Astrocyte (in vitro differentiated cells and primary cell): Measurements from ENCODE around the gene TAOK2. TPM values are rescaled to one million over a fixed set of nuclear protein-coding genes. Genes with fewer than 3 reads are reported as not detected.
A peak's percentile ranks its signal among the peaks of the same experiment; 100 is the strongest.

ENCODE experiments used
- DNase-seq: peaks from one replicate; pipeline ENCODE4 v3.0.0-alpha.2; 2010; ENCODE audit warnings: low read depth
- FAIRE-seq: peaks from 2 replicates; lab custom pipeline; 2011; peaks lifted over from hg19 to GRCh38; lab: Jason Lieb, UNC
- H2AFZ ChIP-seq: 2 replicates; pipeline ENCODE4 v1.6.0; 2012; ENCODE audit warnings: low read depth, low read length, inconsistent platforms
- H3K27ac ChIP-seq: 2 replicates; pipeline ENCODE4 v1.5.1; 2011; ENCODE audit warnings: low read depth, low read length, inconsistent platforms
- H3K27me3 ChIP-seq: 2 replicates; pipeline ENCODE4 v1.6.0; 2011; ENCODE audit warnings: low read length, inconsistent platforms; ENCODE audit not compliant: insufficient read depth
- H3K36me3 ChIP-seq: 2 replicates; pipeline ENCODE4 v1.5.1; 2011; ENCODE audit warnings: low read length, inconsistent platforms; ENCODE audit not compliant: insufficient read depth
- H3K4me1 ChIP-seq: 2 replicates; pipeline ENCODE4 v1.5.1; 2011; ENCODE audit warnings: low read length, inconsistent platforms; ENCODE audit not compliant: insufficient read depth
- H3K4me2 ChIP-seq: 2 replicates; pipeline ENCODE4 v1.6.0; 2012; ENCODE audit warnings: low read length, inconsistent platforms
- H3K4me3 ChIP-seq: 2 replicates; pipeline ENCODE4 v1.5.1; 2011; ENCODE audit warnings: low read depth, mild to moderate bottlenecking, low read length, inconsistent platforms; ENCODE audit not compliant: insufficient read depth
- H3K79me2 ChIP-seq: 2 replicates; pipeline ENCODE4 v1.6.0; 2012; ENCODE audit warnings: mild to moderate bottlenecking, low read length, inconsistent platforms; ENCODE audit not compliant: insufficient read depth
- H3K9ac ChIP-seq: 2 replicates; pipeline ENCODE4 v1.6.0; 2012; ENCODE audit warnings: mild to moderate bottlenecking, low read length, inconsistent platforms
- H3K9me3 ChIP-seq: 2 replicates; pipeline ENCODE4 v1.5.1; 2012; ENCODE audit warnings: low read depth, mild to moderate bottlenecking, low read length, inconsistent platforms; ENCODE audit not compliant: insufficient read depth
- H4K20me1 ChIP-seq: 2 replicates; pipeline ENCODE4 v1.6.0; 2012; ENCODE audit warnings: low read length, inconsistent platforms; ENCODE audit not compliant: insufficient read depth
- H3K27ac Mint-ChIP-seq: one replicate; pipeline ENCODE4 v1.8.0; 2021; ENCODE audit warnings: mild to moderate bottlenecking, mixed read lengths; ENCODE audit not compliant: unreplicated experiment
- H3K27me3 Mint-ChIP-seq: one replicate; pipeline ENCODE4 v1.8.0; 2021; ENCODE audit warnings: low read depth, mixed read lengths; ENCODE audit not compliant: unreplicated experiment
- H3K36me3 Mint-ChIP-seq: one replicate; pipeline ENCODE4 v1.8.0; 2021; ENCODE audit warnings: low read depth, mixed read lengths; ENCODE audit not compliant: unreplicated experiment
- H3K4me1 Mint-ChIP-seq: one replicate; pipeline ENCODE4 v1.8.0; 2021; ENCODE audit warnings: low read depth, mixed read lengths; ENCODE audit not compliant: unreplicated experiment
- H3K4me3 Mint-ChIP-seq: one replicate; pipeline ENCODE4 v1.8.0; 2021; ENCODE audit warnings: mild to moderate bottlenecking, moderate library complexity, mixed read lengths; ENCODE audit not compliant: unreplicated experiment
- H3K9me3 Mint-ChIP-seq: one replicate; pipeline ENCODE4 v1.8.0; 2021; ENCODE audit warnings: mild to moderate bottlenecking, mixed read lengths; ENCODE audit not compliant: unreplicated experiment
- EZH2 ChIP-seq: IDR thresholded peaks from 2 replicates; pipeline ENCODE4 v1.6.1; 2012; ENCODE audit warnings: mild to moderate bottlenecking, low read length, inconsistent platforms; ENCODE audit not compliant: insufficient read depth
- total RNA-seq: library from RNA; stranded (reverse); gene quantifications from 2 replicates; pipeline ENCODE4 v1.2.1, GENCODE V29; 2021
- TF ChIP-seq, protein P1 (sequence below): IDR thresholded peaks from 2 replicates; pipeline ENCODE4 v1.5.1; 2011; ENCODE audit warnings: low read depth, mild to moderate bottlenecking, inconsistent platforms, low read length, moderate library complexity; ENCODE audit not compliant: insufficient read depth

The TAOK2 gene
- total RNA-seq, 1 donor from 2014 or later, result 55.9 TPM

DNA sequence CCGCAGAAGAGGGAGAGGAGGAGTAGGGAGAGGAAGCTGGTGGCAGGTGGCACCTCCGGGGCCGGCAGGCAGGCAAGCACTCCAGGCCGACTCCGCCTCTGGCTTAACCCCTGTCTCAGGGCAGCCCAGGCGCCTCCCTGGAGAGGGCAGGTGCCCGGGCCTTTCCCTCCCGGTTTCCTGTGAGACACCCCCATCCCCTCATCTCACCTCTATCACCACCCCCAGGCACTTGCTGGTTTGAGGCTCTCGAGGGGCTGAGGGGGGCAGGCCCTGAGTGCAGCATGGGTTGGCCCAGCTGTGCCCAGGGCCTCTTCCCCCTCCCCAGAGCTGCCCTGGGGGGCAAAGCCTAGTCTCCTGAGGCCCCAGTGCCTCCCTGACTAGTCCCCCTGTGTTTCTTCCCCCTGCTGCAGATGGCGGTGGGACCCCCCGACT is 31.2 kb downstream of the TAOK2 start:
- FAIRE-seq, result no peak
- peaks cover 16% of the 10 kb centered on the region for H3K27me3 Mint-ChIP-seq
- Histone ChIP-seq H3K79me2 (no peaks in the 10 kb centered on the region), H3K27ac (no peak overlapping the region), H3K4me3 (no peak overlapping the region), H3K4me1 (no peaks in the 10 kb centered on the region), H2AFZ (no peak overlapping the region), H4K20me1 (peaks cover 17% of the 10 kb centered on the region), H3K4me2 (no peak overlapping the region), H3K9me3 (no peaks in the 10 kb centered on the region), H3K27me3 (no peaks in the 10 kb centered on the region), H3K9ac (no peak overlapping the region), H3K36me3 (no peaks in the 10 kb centered on the region)
- no peak overlapping the region for H3K4me3 Mint-ChIP-seq
- peaks cover 7% of the 10 kb centered on the region for H3K36me3 Mint-ChIP-seq
- no peak overlapping the region for H3K27ac Mint-ChIP-seq
- H3K4me1 Mint-ChIP-seq, result no peaks in the 10 kb centered on the region
- DNase-seq, result no peak
- TF ChIP-seq, protein P1, sequence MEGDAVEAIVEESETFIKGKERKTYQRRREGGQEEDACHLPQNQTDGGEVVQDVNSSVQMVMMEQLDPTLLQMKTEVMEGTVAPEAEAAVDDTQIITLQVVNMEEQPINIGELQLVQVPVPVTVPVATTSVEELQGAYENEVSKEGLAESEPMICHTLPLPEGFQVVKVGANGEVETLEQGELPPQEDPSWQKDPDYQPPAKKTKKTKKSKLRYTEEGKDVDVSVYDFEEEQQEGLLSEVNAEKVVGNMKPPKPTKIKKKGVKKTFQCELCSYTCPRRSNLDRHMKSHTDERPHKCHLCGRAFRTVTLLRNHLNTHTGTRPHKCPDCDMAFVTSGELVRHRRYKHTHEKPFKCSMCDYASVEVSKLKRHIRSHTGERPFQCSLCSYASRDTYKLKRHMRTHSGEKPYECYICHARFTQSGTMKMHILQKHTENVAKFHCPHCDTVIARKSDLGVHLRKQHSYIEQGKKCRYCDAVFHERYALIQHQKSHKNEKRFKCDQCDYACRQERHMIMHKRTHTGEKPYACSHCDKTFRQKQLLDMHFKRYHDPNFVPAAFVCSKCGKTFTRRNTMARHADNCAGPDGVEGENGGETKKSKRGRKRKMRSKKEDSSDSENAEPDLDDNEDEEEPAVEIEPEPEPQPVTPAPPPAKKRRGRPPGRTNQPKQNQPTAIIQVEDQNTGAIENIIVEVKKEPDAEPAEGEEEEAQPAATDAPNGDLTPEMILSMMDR, result no peak
- no peaks in the 10 kb centered on the region for H3K9me3 Mint-ChIP-seq

DNA sequence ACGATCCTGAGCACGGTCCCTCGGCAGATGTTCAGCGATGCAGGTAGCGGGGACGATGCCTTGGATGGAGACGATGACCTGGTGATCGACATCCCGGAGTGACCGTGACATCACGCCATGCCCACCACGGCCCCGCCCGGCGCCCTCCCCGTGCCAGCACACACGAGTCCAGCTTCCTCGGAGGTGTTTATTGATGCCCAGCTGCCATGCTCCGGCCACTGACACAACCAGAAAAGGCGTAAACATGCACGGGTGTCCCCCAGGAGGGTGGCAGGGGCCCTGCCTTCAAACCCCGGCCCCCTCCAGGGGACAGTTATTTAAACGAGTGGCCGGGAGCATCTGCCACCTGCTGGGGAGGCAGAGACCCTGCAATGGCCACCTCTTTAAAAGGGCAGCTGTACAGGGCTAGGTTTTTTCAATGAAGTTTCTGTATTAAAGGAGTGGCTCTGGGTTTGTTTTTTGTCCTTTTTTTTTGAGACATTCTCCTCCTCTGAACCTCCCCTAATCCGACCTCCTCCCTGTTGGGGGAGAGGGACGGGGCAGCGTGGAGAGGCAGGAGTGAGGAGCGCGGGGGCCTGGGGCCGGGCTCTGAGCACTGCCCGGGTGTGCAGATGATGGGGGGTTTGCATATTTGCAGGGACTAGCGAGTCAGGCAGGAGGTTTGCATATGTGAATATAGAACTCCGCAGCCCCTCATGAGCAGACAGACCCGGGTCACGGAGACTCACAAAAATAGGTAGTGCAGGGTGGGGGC is 31.9 kb downstream of the TAOK2 start:
- H3K4me3 Mint-ChIP-seq, result no peak overlapping the region
- no peak for FAIRE-seq
- TF ChIP-seq, protein P1, result peak; percentile 66
- no peak for TF ChIP-seq EZH2

DNA sequence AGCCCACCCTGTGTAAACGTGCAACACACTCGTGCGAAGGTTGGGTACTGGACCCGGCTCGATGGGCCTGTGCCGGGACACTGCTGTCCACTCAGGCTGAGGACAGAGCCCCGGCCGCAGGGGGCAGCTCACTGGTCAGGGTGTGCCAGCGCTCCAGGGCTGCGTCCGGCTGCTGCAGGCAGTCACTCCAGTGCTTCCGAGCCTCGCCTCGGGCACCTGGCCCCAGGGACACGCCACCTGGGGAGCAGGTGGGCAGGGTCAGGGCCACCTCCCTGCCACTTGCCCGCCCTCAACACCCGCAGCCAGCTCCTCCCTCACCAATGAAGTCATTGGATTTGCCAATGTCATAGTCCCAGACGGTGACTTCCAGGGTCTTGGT is 32.4 kb downstream of the TAOK2 start:
- H3K4me3 Mint-ChIP-seq, result no peak overlapping the region

More for the DNA sequence above, 31.9 kb downstream of the TAOK2 start:
- Mint-ChIP-seq H3K9me3 (no peaks in the 10 kb centered on the region), H3K27ac (no peak overlapping the region), H3K36me3 (peaks cover 7% of the 10 kb centered on the region), H3K4me1 (no peaks in the 10 kb centered on the region), H3K27me3 (peaks cover 19% of the 10 kb centered on the region)
- H3K36me3 ChIP-seq, result no peaks in the 10 kb centered on the region
- no peak for DNase-seq
- no peak overlapping the region for H3K9ac ChIP-seq
- H3K4me3 ChIP-seq, result no peak overlapping the region
- H2AFZ ChIP-seq, result no peak overlapping the region
- H3K4me1 ChIP-seq, result peaks cover 1% of the 10 kb centered on the region
- no peaks in the 10 kb centered on the region for H3K79me2 ChIP-seq
- peaks cover 17% of the 10 kb centered on the region for H4K20me1 ChIP-seq
- no peaks in the 10 kb centered on the region for H3K9me3 ChIP-seq
- H3K4me2 ChIP-seq, result no peak overlapping the region
- peaks cover 4% of the 10 kb centered on the region for H3K27me3 ChIP-seq
- H3K27ac ChIP-seq, result no peak overlapping the region

More for the DNA sequence above, 32.4 kb downstream of the TAOK2 start:
- TF ChIP-seq EZH2, result no peak
- TF ChIP-seq, protein P1, result no peak
- H3K27ac ChIP-seq, result no peak overlapping the region
- H3K9me3 ChIP-seq, result no peaks in the 10 kb centered on the region
- H3K36me3 Mint-ChIP-seq, result peaks cover 7% of the 10 kb centered on the region
- FAIRE-seq, result no peak
- H3K4me2 ChIP-seq, result no peak overlapping the region
- H3K36me3 ChIP-seq, result no peaks in the 10 kb centered on the region
- H3K4me3 ChIP-seq, result no peak overlapping the region
- no peak for DNase-seq
- no peaks in the 10 kb centered on the region for H3K4me1 Mint-ChIP-seq
- H3K27me3 Mint-ChIP-seq, result peaks cover 20% of the 10 kb centered on the region
- no peaks in the 10 kb centered on the region for H3K79me2 ChIP-seq
- no peak overlapping the region for H3K9ac ChIP-seq
- H3K27ac Mint-ChIP-seq, result no peak overlapping the region
- H3K9me3 Mint-ChIP-seq, result no peaks in the 10 kb centered on the region
- peaks cover 5% of the 10 kb centered on the region for H3K4me1 ChIP-seq
- no peak overlapping the region for H2AFZ ChIP-seq
- H3K27me3 ChIP-seq, result peaks cover 5% of the 10 kb centered on the region
- H4K20me1 ChIP-seq, result peaks cover 17% of the 10 kb centered on the region
